Measurements from ENCODE around the gene KLHL30.

The KLHL30 gene
- 0 reads per million in 3 experiments for total RNA-seq

GRCh38 chr2:238138331-238139195, at the start of gene KLHL30:
TSS of gene KLHL30 (plus strand) at chr2:238138668. CDS start at chr2:238140755, 2,087 bp downstream.
- DNase-seq: no peak

DNA sequence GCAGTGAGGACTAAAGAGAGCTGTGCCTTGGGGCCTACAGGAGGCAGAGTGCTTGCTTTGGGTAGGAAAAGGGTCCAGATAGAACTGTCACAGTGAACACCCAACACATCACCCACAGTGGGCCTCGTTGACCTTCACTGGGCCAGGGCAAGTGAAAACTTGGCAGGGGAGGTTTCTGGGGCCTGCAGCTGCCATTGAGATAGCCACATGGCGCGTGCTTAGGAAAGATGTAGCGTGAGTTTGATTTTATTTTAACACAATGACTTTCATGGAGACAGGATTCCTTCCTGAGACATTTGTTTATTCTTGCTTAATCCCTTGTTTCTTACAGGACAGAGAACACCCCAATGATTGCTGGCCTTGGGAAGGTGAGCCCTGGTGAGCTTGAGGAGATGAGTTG, 47.6 kb upstream of the KLHL30 start:
- no peak for DNase-seq

DNA sequence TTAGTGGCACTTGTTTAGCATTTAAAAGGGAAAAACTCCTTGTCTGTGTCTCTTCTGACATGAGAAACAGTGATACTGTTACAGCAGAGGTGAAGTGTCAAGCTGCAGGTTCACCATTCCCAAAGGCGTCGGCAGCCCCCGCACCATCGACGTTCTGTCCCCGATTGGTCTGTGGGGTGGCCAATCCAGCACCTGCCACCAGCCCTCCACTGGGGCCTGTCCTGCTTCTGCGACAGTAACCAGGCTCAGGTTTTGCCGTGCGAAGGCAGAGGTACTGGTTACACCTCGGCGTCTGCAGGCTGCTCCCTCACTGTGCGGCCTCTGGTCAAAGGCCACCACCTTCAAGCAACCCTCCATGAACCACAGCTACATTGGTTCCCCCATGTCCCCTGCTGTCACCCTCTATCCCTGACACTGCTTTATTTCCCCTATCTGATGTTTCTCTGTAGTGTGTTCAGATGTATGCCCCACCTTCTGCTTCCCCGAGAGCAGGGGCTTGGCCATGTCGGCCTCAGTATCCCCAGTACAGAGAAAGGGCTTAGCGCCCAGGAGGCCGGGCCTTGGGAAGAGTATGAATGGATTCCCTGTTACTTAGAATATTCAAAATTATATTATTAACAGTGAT, 46.9 kb upstream of the KLHL30 start:
- no peak for DNase-seq

GRCh38 chr2:238092486-238093035, 45.9 kb upstream of the KLHL30 start:
- DNase-seq: no peak

DNA sequence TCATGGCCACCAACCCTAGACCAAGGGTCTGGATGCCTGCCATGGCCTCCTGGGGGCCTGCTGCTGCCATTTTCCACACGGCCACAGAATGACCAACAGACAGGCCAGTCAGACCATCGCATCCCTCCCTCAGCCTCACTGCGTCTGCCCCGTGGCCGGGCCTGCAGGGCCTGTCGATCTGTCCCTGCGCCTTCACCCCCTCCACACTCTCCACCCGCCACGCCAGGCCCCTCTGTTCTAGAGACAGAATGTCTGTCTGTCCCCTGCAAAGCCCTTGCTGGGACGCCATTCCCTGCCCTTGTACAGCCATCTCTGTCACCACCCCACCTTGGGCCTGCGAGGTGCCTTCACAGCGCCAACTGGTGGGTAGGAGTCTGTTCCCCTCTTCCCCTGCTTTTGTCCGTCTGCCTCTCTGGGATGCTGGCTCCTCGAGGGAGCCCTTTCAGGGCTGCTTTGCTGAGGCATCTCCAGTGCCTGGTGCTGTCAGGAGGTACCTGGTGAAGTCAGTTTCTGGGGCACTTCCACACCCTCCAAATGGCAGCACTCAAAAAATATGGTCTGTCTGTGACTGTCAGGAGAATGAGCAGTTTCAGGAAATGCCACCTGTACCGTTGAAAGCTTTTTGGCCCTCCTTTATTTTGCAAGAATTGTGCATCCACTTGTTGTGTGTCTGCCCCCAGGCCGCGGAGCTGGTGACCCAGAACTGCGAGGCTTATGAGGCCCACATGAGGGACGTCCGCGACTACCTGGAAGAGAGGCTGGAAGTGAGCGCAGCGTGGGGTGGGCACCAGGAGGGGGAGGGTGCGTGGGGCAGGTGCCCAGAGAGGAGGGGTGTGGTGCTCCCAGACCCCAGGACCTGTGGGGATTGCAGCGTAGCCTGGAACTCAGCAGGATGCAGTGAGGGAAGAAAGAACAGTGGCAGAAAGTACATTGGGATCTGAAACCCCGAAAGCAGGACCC, 45.0 kb upstream of the KLHL30 start:
- DNase-seq: no peak

GRCh38 chr2:238094438-238095022, 43.9 kb upstream of the KLHL30 start:
- DNase-seq: no peak

GRCh38 chr2:238095143-238095542, 43.3 kb upstream of the KLHL30 start:
- DNase-seq: no peak

- no peak for DNase-seq
Observed at GRCh38 chr2:238096311-238097011, 42.0 kb upstream of the KLHL30 start.

DNA sequence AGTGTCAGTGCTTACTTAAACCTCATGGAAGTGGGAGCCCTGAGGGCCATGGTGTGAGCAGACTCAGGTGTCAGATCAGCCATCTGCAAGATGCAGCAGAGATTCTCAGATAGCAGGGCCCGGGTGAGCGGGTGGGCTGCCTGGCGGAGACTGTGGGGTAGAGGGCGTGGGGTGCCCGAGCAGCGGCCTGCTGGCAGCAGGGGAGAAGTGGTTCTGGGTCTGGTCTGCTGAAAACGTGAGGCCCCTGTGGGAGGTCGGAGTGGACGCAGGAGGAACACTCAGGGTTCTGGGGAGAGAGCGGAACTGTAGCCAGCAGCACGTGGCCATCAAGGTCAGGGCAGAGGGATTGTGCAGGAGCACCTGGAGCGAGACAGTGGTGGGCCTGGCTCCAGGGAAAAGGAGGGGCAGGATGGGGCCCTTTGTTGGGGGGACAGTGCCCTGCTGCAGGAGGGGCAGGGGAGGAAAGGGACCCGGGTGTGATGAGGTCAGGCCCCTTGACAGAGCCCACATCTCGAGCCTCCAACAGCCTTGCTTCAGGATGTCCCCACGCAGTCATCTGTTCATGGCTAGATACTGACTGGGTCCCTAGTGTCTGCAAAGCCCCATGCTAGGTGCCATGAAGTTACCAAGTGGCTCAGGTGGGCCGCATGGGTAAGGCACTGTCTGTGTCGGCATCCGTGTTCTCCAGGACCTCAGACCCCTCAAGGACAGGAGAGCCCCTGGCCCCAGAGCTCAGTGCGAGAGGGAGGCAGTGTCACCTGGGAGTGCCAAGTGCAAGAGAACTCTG, 41.1 kb upstream of the KLHL30 start:
- DNase-seq: no peak

DNA sequence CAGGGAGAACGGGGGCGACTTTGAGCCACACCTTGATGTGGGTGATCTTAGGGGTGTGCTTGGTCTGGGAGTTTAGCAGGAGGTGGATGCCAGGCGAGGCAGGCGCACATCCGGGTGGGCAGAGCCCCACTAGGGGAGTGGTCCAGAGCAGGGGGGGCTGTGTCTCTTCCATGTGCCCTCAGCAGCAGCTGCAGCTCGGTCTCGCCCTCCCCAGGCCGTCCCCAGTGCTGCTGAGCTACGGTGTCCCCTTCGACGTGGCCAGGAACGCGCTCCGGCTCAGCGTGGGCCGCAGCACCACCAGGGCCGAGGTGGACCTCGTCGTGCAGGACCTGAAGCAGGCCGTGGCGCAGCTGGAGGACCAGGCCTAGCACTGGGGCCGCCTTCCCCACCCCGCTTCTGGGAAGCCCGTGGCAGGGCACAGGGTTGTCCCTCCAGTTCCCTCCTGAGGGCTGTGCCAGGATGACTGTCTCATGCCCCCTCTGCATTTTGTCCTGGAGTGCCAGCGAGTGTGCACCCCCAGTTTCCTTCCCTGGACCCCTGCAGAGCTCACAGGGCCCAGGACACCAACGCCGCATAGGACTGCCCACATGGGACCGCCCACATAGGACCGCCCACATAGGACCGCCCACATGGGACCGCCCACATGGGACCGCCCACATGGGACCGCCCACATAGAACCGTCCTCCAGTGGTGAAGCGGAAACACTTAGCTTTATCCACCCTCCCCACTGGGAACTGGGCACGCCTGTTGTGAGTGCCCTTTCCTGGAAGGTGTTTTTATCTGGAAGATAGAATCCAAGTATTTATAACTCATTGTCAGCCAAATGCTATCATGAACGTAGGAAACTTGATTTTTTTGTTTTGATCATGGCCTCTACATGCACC, 40.2 kb upstream of the KLHL30 start:
- DNase-seq: peak; percentile 16

DNA sequence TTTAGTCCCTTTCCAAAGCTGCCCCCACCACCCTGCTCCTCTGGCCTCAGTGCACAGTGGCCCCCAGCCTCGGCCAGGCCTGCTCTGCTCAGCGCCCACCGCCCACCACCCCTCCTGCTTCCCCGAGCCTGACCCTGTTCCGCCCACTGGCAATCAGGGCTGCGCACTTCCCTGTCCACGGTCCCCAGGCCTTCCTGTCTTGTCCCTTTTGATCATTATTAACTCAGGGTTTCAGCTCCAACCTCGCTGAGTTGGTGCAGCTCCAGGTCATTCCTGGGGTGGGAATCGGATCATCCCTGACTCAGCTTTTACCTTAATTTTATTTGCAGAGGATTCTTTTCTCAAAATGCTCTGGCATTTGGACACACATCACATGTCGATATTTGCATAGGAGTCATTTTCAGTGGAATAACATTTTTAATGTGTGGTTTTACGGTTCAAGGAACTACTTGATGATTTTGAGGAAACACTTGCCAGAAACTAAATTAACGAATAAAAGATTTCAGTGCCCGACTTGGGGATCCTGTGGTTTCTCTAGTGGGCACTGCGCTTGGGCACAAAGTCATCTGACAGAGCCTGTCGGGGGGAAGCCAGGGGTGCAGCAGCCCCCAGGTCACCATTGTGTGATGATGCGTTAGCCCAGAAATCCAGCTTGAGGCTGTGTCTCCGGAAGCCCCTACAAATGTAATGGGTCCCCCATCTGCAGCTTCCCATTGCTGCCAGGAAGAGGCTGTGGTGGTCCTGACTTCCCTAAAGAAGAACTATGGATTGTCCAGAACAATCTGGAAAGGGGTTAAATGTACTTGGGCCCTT, 39.4 kb upstream of the KLHL30 start:
- no peak for DNase-seq

DNA sequence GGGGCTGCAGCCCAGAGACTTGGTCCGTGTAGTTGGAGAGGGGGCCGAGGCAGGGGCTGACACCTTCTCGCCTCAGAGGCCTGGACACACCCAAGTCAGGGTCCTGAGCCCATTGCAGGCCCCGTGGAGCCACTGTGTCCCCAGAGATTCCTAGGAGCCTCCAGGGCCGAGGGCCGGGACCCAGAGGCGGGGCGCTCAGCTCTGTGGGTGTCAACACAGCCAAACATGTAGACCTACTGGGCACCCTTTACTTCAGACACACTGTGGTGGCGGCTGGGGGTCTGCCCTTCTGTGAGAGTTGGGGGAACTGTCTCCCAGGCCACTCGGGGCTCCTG, 38.8 kb upstream of the KLHL30 start:
- DNase-seq: no peak

- no peak for DNase-seq
Observed at GRCh38 chr2:238100049-238100820, 38.2 kb upstream of the KLHL30 start, which contains the start of gene ESPNL. TSS of gene ESPNL (plus strand) at chr2:238100340. CDS start at chr2:238100420, 80 bp downstream.

DNA sequence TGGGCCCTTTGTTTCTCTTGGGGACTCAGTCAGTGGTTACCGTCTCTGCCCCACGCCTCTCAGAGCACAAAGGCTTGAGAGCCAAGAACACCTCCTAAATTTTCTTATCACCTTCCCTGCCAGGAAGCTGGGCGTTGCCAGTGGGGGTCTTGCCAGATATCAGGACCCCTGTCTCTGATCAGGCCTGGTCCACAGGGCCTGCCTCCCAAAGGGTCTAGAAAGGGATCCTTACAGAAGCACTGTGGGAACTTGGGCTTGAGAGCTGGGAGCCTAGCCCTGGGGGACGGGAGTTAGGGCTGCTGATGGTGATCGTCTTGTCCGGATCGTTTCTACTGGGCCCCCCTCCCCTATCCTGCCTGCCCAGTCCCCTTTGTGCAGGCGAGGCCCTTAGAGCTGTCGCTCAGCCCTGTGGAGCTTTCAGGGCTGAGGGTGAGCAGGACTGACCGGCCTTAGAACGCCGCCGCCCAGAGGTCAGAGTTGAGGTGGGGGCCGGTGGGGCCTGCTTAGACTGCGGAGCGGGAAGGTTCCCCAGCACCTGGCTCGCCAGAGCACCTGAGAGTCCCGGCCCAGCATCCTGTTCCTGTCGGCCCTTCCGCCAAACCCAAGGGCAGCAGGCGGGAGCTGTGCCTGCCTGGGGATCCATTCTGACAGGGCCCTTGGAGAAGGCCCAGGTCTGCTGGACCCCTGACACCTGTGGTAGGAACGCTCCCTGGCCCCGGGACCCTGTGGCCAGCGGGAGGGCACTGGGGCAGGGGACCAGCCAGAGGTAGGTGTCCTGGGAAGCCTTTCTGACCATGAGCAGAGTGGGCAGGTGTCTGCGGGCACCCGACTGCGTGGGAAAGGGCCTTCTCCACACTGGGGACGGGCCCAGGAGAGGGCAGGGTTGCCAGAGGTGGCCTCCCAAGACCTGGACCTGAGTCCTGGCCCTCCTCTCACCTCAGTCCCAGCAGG, 37.4 kb upstream of the KLHL30 start:
- no peak for DNase-seq

GRCh38 chr2:238101891-238102841, 36.3 kb upstream of the KLHL30 start:
- no peak for DNase-seq

DNA sequence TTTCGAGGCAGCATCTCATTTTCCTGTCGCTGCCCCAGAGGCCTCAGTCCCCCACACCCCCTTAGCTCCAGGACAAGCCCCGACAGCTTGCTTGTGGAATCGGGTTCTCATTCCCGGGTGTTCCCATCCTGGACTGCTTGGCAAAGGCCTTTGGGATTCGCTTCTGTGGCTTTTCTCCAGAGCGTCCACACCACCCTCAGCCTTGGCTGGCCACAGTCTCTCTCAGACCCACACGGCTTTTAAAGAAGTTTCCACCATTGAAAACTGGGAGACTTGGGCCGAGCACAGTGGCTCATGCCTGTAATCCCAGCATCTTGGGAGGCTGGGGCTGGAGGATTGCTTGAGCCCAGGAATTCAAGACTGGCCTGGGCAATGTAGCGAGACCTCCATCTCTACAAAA, 35.6 kb upstream of the KLHL30 start:
- DNase-seq: no peak
